ENCODE measurements around the gene MYRIP. TPM values are rescaled to one million over a fixed set of nuclear protein-coding genes. Genes with fewer than 3 reads are reported as not detected.

The MYRIP gene
- total and polyA plus RNA-seq, 4 donors = 0.98 to 11.7 (median 6.8) TPM

GRCh38 chr3:39990532-39990931, 181.1 kb downstream of the MYRIP start:
- H3K9ac ChIP-seq (ENCODE audit: low read depth in 1 of 2, low read length in 2 of 2) = no peak overlapping the region
- DNase-seq (ENCODE audit: low spot score) = no peak
- H3K36me3 ChIP-seq (ENCODE audit: control insufficient read depth in 4 of 4, insufficient read depth in 3 of 4, low read depth in 1 of 4, low read length in 3 of 4) = no peaks in the 10 kb centered on the region
- H3K9me3 ChIP-seq (ENCODE audit: control insufficient read depth in 4 of 4, low read length in 3 of 4) = no peaks in the 10 kb centered on the region
- 26% methylated on average over 1 of the region's 1 CpG for WGBS
- TF ChIP-seq CTCF (IDR thresholded peaks at IDR 0.05; ENCODE audit: low read depth, low read length, missing input control) (peak; percentile 74), RAD21 (IDR thresholded peaks at IDR 0.05) (peak; percentile 92 to 95), MAX (IDR thresholded peaks at IDR 0.05) (no peak)
- H3K4me1 ChIP-seq (ENCODE audit: control insufficient read depth in 4 of 4, insufficient read depth in 4 of 4, low read length in 3 of 4) = no peaks in the 10 kb centered on the region
- H3K27me3 ChIP-seq (ENCODE audit: control insufficient read depth in 4 of 4, insufficient read depth in 4 of 4, low read length in 3 of 4) = no peaks in the 10 kb centered on the region
- H3K4me3 ChIP-seq (ENCODE audit: low read depth in 1 of 3, low read length in 3 of 3) = no peak overlapping the region
- no peak overlapping the region for H3K27ac ChIP-seq (ENCODE audit: low read depth in 1 of 2, low read length in 2 of 2)

- DNase-seq (ENCODE audit: low spot score) = no peak
- 96% methylated on average over 3 of the region's 3 CpGs for WGBS
- Histone ChIP-seq H3K9ac (ENCODE audit: low read depth in 1 of 2, low read length in 2 of 2) (no peak overlapping the region), H3K9me3 (ENCODE audit: control insufficient read depth in 4 of 4, low read length in 3 of 4) (no peaks in the 10 kb centered on the region), H3K4me1 (ENCODE audit: control insufficient read depth in 4 of 4, insufficient read depth in 4 of 4, low read length in 3 of 4) (no peaks in the 10 kb centered on the region), H3K27ac (ENCODE audit: low read depth in 1 of 2, low read length in 2 of 2) (no peak overlapping the region), H3K36me3 (ENCODE audit: control insufficient read depth in 4 of 4, insufficient read depth in 3 of 4, low read depth in 1 of 4, low read length in 3 of 4) (no peaks in the 10 kb centered on the region), H3K27me3 (ENCODE audit: control insufficient read depth in 4 of 4, insufficient read depth in 4 of 4, low read length in 3 of 4) (no peaks in the 10 kb centered on the region), H3K4me3 (ENCODE audit: low read depth in 1 of 3, low read length in 3 of 3) (no peak overlapping the region)
- no peak for TF ChIP-seq EGR1 (IDR thresholded peaks at IDR 0.05; ENCODE audit: low read depth in 2 of 2)
- no peak for TF ChIP-seq GABPA (IDR thresholded peaks at IDR 0.05 in 1 of 2, conservative IDR thresholded peaks at IDR 0.05 in 1 of 2)
- no peak for TF ChIP-seq NR2F2 (IDR thresholded peaks at IDR 0.05)
These were observed 199.4 kb downstream of the MYRIP start for GRCh38 chr3:40008796-40009195.

GRCh38 chr3:40009991-40010390, 200.6 kb downstream of the MYRIP start:
- H3K36me3 ChIP-seq (ENCODE audit: control insufficient read depth in 4 of 4, insufficient read depth in 3 of 4, low read depth in 1 of 4, low read length in 3 of 4) = peaks cover 0 to 5% (median 0%) of the 10 kb centered on the region in 4 donors
- 84% methylated on average over 2 of the region's 2 CpGs for WGBS
- H3K4me1 ChIP-seq (ENCODE audit: control insufficient read depth in 4 of 4, insufficient read depth in 4 of 4, low read length in 3 of 4) = no peaks in the 10 kb centered on the region
- DNase-seq (ENCODE audit: low spot score) = no peak
- TF ChIP-seq JUND (IDR thresholded peaks at IDR 0.05) = no peak
- no peak for TF ChIP-seq ATF3 (IDR thresholded peaks at IDR 0.05)
- H3K27ac ChIP-seq (ENCODE audit: low read depth in 1 of 2, low read length in 2 of 2) = no peak overlapping the region
- H3K9me3 ChIP-seq (ENCODE audit: control insufficient read depth in 4 of 4, low read length in 3 of 4) = no peaks in the 10 kb centered on the region
- no peak overlapping the region for H3K4me3 ChIP-seq (ENCODE audit: low read depth in 1 of 3, low read length in 3 of 3)
- H3K9ac ChIP-seq (ENCODE audit: low read depth in 1 of 2, low read length in 2 of 2) = no peak overlapping the region
- no peaks in the 10 kb centered on the region for H3K27me3 ChIP-seq (ENCODE audit: control insufficient read depth in 4 of 4, insufficient read depth in 4 of 4, low read length in 3 of 4)

GRCh38 chr3:40012381-40012780, 203.0 kb downstream of the MYRIP start:
- no peak overlapping the region for H3K9ac ChIP-seq (ENCODE audit: low read depth in 1 of 2, low read length in 2 of 2)
- no peaks in the 10 kb centered on the region for H3K27me3 ChIP-seq (ENCODE audit: control insufficient read depth in 4 of 4, insufficient read depth in 4 of 4, low read length in 3 of 4)
- no peak overlapping the region for H3K4me3 ChIP-seq (ENCODE audit: low read depth in 1 of 3, low read length in 3 of 3)
- no peaks in the 10 kb centered on the region for H3K4me1 ChIP-seq (ENCODE audit: control insufficient read depth in 4 of 4, insufficient read depth in 4 of 4, low read length in 3 of 4)
- peaks cover 0 to 6% (median 0%) of the 10 kb centered on the region in 4 donors for H3K36me3 ChIP-seq (ENCODE audit: control insufficient read depth in 4 of 4, insufficient read depth in 3 of 4, low read depth in 1 of 4, low read length in 3 of 4)
- no peak for DNase-seq (ENCODE audit: low spot score)
- H3K27ac ChIP-seq (ENCODE audit: low read depth in 1 of 2, low read length in 2 of 2) = no peak overlapping the region
- 92% methylated on average over 3 of the region's 3 CpGs for WGBS
- H3K9me3 ChIP-seq (ENCODE audit: control insufficient read depth in 4 of 4, low read length in 3 of 4) = no peaks in the 10 kb centered on the region
- TF ChIP-seq RXRA (IDR thresholded peaks at IDR 0.05) (no peak), TAF1 (conservative IDR thresholded peaks at IDR 0.05) (no peak), RAD21 (IDR thresholded peaks at IDR 0.05) (no peak), JUND (IDR thresholded peaks at IDR 0.05) (no peak), REST (IDR thresholded peaks at IDR 0.05) (no peak), NR2F2 (IDR thresholded peaks at IDR 0.05) (no peak), GABPA (IDR thresholded peaks at IDR 0.05 in 1 of 2, conservative IDR thresholded peaks at IDR 0.05 in 1 of 2) (no peak), EGR1 (IDR thresholded peaks at IDR 0.05; ENCODE audit: low read depth in 2 of 2) (no peak), CTCF (IDR thresholded peaks at IDR 0.05; ENCODE audit: low read depth, low read length, missing input control) (no peak), SP1 (IDR thresholded peaks at IDR 0.05) (no peak), ATF3 (IDR thresholded peaks at IDR 0.05) (no peak)

Measured in liver (tissue), 9 donors.